Hepatocyte (in vitro differentiated cells): ENCODE data around the gene ZNF146. TPM values are rescaled to one million over a fixed set of nuclear protein-coding genes. Genes with fewer than 3 reads are reported as not detected.

Experiments used
- DNase-seq: peaks from one replicate; pipeline ENCODE4 v3.0.0-alpha.2; 2016; ENCODE audit warnings: low spot score
- H2AFZ ChIP-seq: fragments of 200-600 bp; sonication (generic); 2 replicates; pipeline ENCODE4 v1.6.0; 2016; ENCODE audit warnings: antibody characterized with exemption, mild to moderate bottlenecking
- H3K27ac ChIP-seq: fragments of 200-600 bp; sonication (generic); 2 replicates; pipeline ENCODE4 v1.5.1; 2016; ENCODE audit warnings: mild to moderate bottlenecking
- H3K27me3 ChIP-seq: fragments of 200-600 bp; sonication (generic); 2 replicates; pipeline ENCODE4 v1.6.1; 2016
- H3K36me3 ChIP-seq: fragments of 200-600 bp; sonication (generic); replicated peaks from 2 replicates; pipeline ENCODE4 v1.5.1; 2016; ENCODE audit warnings: low read depth; ENCODE audit not compliant: insufficient read depth
- H3K4me1 ChIP-seq: fragments of 200-600 bp; sonication (generic); 2 replicates; pipeline ENCODE4 v1.5.1; 2016; ENCODE audit warnings: mild to moderate bottlenecking, moderate library complexity; ENCODE audit not compliant: insufficient read depth
- H3K4me2 ChIP-seq: fragments of 200-600 bp; sonication (generic); 2 replicates; pipeline ENCODE4 v1.6.0; 2016
- H3K4me3 ChIP-seq: fragments of 200-600 bp; sonication (generic); 2 replicates; pipeline ENCODE4 v1.5.1; 2016; ENCODE audit warnings: mild to moderate bottlenecking
- H3K79me2 ChIP-seq: fragments of 200-600 bp; sonication (generic); 2 replicates; pipeline ENCODE4 v1.6.0; 2017; ENCODE audit warnings: mild to moderate bottlenecking
- H3K9me2 ChIP-seq: fragments of 200-600 bp; sonication (generic); replicated peaks from 2 replicates; pipeline ENCODE4 v1.6.0; 2017; ENCODE audit warnings: mild to moderate bottlenecking; ENCODE audit not compliant: insufficient read depth
- H3K9me3 ChIP-seq: fragments of 200-600 bp; sonication (generic); 2 replicates; pipeline ENCODE4 v1.5.1; 2016; ENCODE audit warnings: low read depth, mild to moderate bottlenecking
- H4K20me1 ChIP-seq: fragments of 200-600 bp; sonication (generic); 2 replicates; pipeline ENCODE4 v1.6.0; 2016; ENCODE audit warnings: mild to moderate bottlenecking; ENCODE audit not compliant: insufficient read depth, poor library complexity, severe bottlenecking
- CTCF ChIP-seq: fragments of 200-600 bp; sonication (generic); IDR thresholded peaks from 2 replicates; pipeline ENCODE4 v1.5.1; 2016; ENCODE audit warnings: antibody characterized with exemption, mild to moderate bottlenecking; ENCODE audit not compliant: poor library complexity
- EZH2 ChIP-seq: fragments of 200-600 bp; sonication (generic); IDR thresholded peaks from 2 replicates; pipeline ENCODE4 v1.6.1; 2016; ENCODE audit warnings: antibody characterized with exemption, mild to moderate bottlenecking, borderline replicate concordance
- EZH2phosphoT487 ChIP-seq: fragments of 200-600 bp; sonication (generic); IDR thresholded peaks from one replicate; pipeline ENCODE4 v1.6.1; 2018; ENCODE audit warnings: antibody characterized with exemption, mild to moderate bottlenecking, low read depth, moderate library complexity; ENCODE audit not compliant: unreplicated experiment, severe bottlenecking
- WGBS: methylation state at CpG from one replicate; pipeline ENCODE4 v1.1.6; 2016; ENCODE audit warnings: low lambda C conversion rate; ENCODE audit errors: missing lambda C conversion rate; 5-methylcytosine and 5-hydroxymethylcytosine counted together
- polyA plus RNA-seq: library from polyadenylated mRNA; unstranded; fragments of >200 nt; fragmentation: Nextera tagmentation; extraction: Ambion mirVana; gene quantifications from 2 replicates; pipeline ENCODE4 v1.2.1, GENCODE V29; 2016
- total RNA-seq: library from RNA; depleted of rRNA; stranded (reverse); fragments of >200 nt; gene quantifications from 2 replicates; pipeline ENCODE4 v1.2.3, GENCODE V29; 2014

The ZNF146 gene
- total and polyA plus RNA-seq, 2 experiments from 2014 or later = 46.4 to 106 TPM

- 94% methylated on average over 3 of the region's 3 CpGs for WGBS
- H3K9me3 ChIP-seq = peaks cover 47% of the 10 kb centered on the region
Observed at GRCh38 chr19:36236946-36237310, 22.0 kb downstream of the ZNF146 start.

GRCh38 chr19:36244066-36244465 is 29.2 kb downstream of the ZNF146 start:
- Histone ChIP-seq H3K4me1 (no peaks in the 10 kb centered on the region), H3K27me3 (peaks cover 7% of the 10 kb centered on the region), H3K27ac (no peak overlapping the region), H3K4me3 (no peak overlapping the region), H4K20me1 (no peaks in the 10 kb centered on the region), H2AFZ (no peak overlapping the region), H3K4me2 (no peak overlapping the region), H3K36me3 (no peaks in the 10 kb centered on the region), H3K9me3 (no peaks in the 10 kb centered on the region), H3K79me2 (no peaks in the 10 kb centered on the region), H3K9me2 (no peaks in the 10 kb centered on the region)
- no peak for DNase-seq
- TF ChIP-seq EZH2 (no peak), EZH2phosphoT487 (no peak), CTCF (no peak)
- 90% methylated on average over 11 of the region's 11 CpGs for WGBS

More at GRCh38 chr19:36236946-36237310, 22.0 kb downstream of the ZNF146 start:
- Histone ChIP-seq H4K20me1 (no peaks in the 10 kb centered on the region), H2AFZ (no peak overlapping the region), H3K36me3 (peaks cover 50% of the 10 kb centered on the region), H3K27me3 (no peaks in the 10 kb centered on the region), H3K4me3 (no peak overlapping the region), H3K4me1 (no peaks in the 10 kb centered on the region), H3K9me2 (no peaks in the 10 kb centered on the region), H3K27ac (no peak overlapping the region), H3K79me2 (peaks cover 6% of the 10 kb centered on the region), H3K4me2 (no peak overlapping the region)
- TF ChIP-seq EZH2phosphoT487 (no peak), CTCF (no peak), EZH2 (no peak)
- DNase-seq = no peak

GRCh38 chr19:36245210-36246005 is 30.5 kb downstream of the ZNF146 start:
- H3K4me3 ChIP-seq = no peak overlapping the region
- no peak for DNase-seq

More at GRCh38 chr19:36245210-36246005, 30.5 kb downstream of the ZNF146 start:
- H3K27ac ChIP-seq = no peak overlapping the region
- H3K36me3 ChIP-seq = no peaks in the 10 kb centered on the region
- H3K9me3 ChIP-seq = no peaks in the 10 kb centered on the region
- no peaks in the 10 kb centered on the region for H4K20me1 ChIP-seq
- H3K27me3 ChIP-seq = peaks cover 7% of the 10 kb centered on the region
- 29% methylated on average over 62 of the region's 63 CpGs for WGBS
- no peak overlapping the region for H2AFZ ChIP-seq
- H3K4me1 ChIP-seq = no peaks in the 10 kb centered on the region
- H3K4me2 ChIP-seq = peak overlapping the region; percentile 73
- H3K9me2 ChIP-seq = no peaks in the 10 kb centered on the region
- no peaks in the 10 kb centered on the region for H3K79me2 ChIP-seq
- no peak for TF ChIP-seq EZH2phosphoT487
- no peak for TF ChIP-seq CTCF
- no peak for TF ChIP-seq EZH2
